Measurements from ENCODE around the gene PIK3C2G. TPM values are rescaled to one million over a fixed set of nuclear protein-coding genes. Genes with fewer than 3 reads are reported as not detected.

The PIK3C2G gene
- total and polyA plus RNA-seq, 2 donors from 2014 or later = 4.4 to 5.8 TPM

DNA sequence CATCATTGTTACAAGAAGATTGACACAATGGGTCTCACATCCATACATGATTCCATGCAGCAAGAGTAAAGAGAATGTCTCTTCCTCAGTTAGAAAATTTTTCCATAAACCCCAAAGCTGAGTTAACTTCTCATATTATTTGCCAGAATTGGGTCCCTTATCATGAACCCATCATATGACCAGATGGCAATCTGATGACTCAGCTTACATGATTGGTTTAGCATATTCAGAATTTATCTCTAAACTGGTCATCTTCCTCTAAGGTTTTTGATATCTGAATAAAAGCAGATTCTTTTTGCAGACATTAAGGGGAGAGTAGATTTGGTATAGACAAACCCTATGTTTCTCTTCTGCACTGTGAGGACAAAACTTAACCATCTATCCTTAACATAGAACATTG is 174.9 kb downstream of the PIK3C2G start:
- Histone ChIP-seq H3K9me3 (ENCODE audit: control insufficient read depth in 2 of 3, insufficient read depth in 1 of 3, low read length in 3 of 3) (no peaks in the 10 kb centered on the region), H3K4me1 (ENCODE audit: control insufficient read depth in 2 of 3, insufficient read depth in 2 of 3, low read depth in 1 of 3, low read length in 3 of 3) (no peaks in the 10 kb centered on the region), H3K27me3 (ENCODE audit: control insufficient read depth, insufficient read depth, low read length) (no peaks in the 10 kb centered on the region), H3K9ac (ENCODE audit: low read length in 3 of 3) (no peak overlapping the region), H3K4me3 (ENCODE audit: low read length in 3 of 3) (no peak overlapping the region), H3K36me3 (ENCODE audit: control insufficient read depth in 2 of 3, insufficient read depth in 3 of 3, low read length in 3 of 3) (no peaks in the 10 kb centered on the region), H3K27ac (ENCODE audit: low read depth in 2 of 2, low read length in 2 of 2) (no peak overlapping the region)
- no peak for FAIRE-seq
- TF ChIP-seq, protein P1, sequence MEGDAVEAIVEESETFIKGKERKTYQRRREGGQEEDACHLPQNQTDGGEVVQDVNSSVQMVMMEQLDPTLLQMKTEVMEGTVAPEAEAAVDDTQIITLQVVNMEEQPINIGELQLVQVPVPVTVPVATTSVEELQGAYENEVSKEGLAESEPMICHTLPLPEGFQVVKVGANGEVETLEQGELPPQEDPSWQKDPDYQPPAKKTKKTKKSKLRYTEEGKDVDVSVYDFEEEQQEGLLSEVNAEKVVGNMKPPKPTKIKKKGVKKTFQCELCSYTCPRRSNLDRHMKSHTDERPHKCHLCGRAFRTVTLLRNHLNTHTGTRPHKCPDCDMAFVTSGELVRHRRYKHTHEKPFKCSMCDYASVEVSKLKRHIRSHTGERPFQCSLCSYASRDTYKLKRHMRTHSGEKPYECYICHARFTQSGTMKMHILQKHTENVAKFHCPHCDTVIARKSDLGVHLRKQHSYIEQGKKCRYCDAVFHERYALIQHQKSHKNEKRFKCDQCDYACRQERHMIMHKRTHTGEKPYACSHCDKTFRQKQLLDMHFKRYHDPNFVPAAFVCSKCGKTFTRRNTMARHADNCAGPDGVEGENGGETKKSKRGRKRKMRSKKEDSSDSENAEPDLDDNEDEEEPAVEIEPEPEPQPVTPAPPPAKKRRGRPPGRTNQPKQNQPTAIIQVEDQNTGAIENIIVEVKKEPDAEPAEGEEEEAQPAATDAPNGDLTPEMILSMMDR (IDR thresholded peaks at IDR 0.05; ENCODE audit: borderline replicate concordance, extremely low read depth, insufficient read depth) = no peak
- DNase-seq = no peak
- intact Hi-C loops (cut with DNase I) = no loop called here

DNA sequence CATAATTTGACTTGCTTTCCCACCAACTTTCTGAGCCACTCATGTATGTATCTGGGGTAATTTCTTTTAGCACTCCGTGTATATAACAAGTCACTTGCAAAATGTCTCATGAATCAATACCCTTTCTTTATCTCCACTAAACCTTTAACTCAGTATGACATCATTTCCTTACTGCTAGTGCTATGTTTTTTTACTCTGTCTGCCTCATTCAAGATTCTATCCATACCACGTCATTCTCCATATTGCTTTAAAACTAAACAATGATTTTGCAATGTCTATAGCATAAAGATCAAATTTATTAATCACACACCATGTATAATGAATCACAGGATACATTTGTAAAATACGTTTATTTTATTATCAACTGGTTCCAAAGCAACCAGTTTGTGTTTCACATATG is 178.2 kb downstream of the PIK3C2G start:
- FAIRE-seq (no peak), DNase-seq (no peak)
- Histone ChIP-seq H3K9me3 (ENCODE audit: control insufficient read depth in 2 of 3, insufficient read depth in 1 of 3, low read length in 3 of 3) (no peaks in the 10 kb centered on the region), H3K4me3 (ENCODE audit: low read length in 3 of 3) (no peak overlapping the region), H3K27me3 (ENCODE audit: control insufficient read depth, insufficient read depth, low read length) (no peaks in the 10 kb centered on the region), H3K36me3 (ENCODE audit: control insufficient read depth in 2 of 3, insufficient read depth in 3 of 3, low read length in 3 of 3) (no peaks in the 10 kb centered on the region), H3K9ac (ENCODE audit: low read length in 3 of 3) (no peak overlapping the region), H3K27ac (ENCODE audit: low read depth in 2 of 2, low read length in 2 of 2) (no peak overlapping the region), H3K4me1 (ENCODE audit: control insufficient read depth in 2 of 3, insufficient read depth in 2 of 3, low read depth in 1 of 3, low read length in 3 of 3) (no peaks in the 10 kb centered on the region)
- intact Hi-C loops (cut with DNase I) = no loop called here
- TF ChIP-seq, protein P1 (IDR thresholded peaks at IDR 0.05; ENCODE audit: borderline replicate concordance, extremely low read depth, insufficient read depth) = no peak

DNA sequence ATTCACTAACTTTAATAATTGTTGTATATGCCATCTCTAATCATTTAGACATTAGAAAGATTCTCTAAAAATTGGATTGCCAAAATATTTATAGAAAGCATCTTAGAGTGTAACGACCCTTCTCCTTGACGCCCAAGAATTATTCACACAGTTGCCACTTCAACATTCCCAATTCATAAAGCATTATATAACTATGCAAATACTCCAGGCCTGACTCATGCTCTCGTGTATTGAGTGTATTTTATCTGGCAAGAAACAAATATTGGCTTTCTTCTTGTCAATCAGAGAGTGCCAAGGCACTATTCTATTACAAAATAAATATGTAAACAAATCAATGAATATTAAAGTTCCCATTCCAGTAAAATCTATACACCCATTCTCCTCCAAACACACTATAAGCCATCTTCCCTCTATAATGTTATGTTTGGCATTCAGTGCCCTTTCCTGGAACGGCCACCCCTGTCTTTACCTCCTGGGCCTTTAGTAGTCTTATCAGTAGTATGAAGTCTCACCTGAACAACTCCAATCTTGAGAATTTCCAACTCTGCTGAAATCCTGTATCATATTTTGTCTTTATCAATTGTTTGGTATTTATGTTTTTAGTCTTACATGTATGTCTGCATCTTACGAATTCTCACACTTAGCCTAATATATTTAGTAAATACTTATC is 182.6 kb downstream of the PIK3C2G start:
- Histone ChIP-seq H3K9ac (ENCODE audit: low read length in 3 of 3) (no peak overlapping the region), H3K9me3 (ENCODE audit: control insufficient read depth in 2 of 3, insufficient read depth in 1 of 3, low read length in 3 of 3) (no peaks in the 10 kb centered on the region), H3K27ac (ENCODE audit: low read depth in 2 of 2, low read length in 2 of 2) (no peak overlapping the region), H3K36me3 (ENCODE audit: control insufficient read depth in 2 of 3, insufficient read depth in 3 of 3, low read length in 3 of 3) (no peaks in the 10 kb centered on the region), H3K4me3 (ENCODE audit: low read length in 3 of 3) (no peak overlapping the region), H3K27me3 (ENCODE audit: control insufficient read depth, insufficient read depth, low read length) (no peaks in the 10 kb centered on the region), H3K4me1 (ENCODE audit: control insufficient read depth in 2 of 3, insufficient read depth in 2 of 3, low read depth in 1 of 3, low read length in 3 of 3) (no peaks in the 10 kb centered on the region)
- TF ChIP-seq, protein P1 (IDR thresholded peaks at IDR 0.05; ENCODE audit: borderline replicate concordance, extremely low read depth, insufficient read depth) = no peak
- DNase-seq (no peak), FAIRE-seq (no peak)
- intact Hi-C loops (cut with DNase I) = no loop called here

Measured in kidney (tissue), 14 donors.